22Rv1 (cell line): ENCODE measurements around the gene COG2.

ENCODE experiments used
- ZFX ChIP-seq: fragments of 450-650 bp; IDR thresholded peaks from 2 replicates; pipeline ENCODE4 v1.6.1; 2017; ENCODE audit warnings: antibody characterized with exemption, borderline replicate concordance
- TF ChIP-seq, protein P1 (sequence below): fragments of 450-650 bp; IDR thresholded peaks from 2 replicates; pipeline ENCODE4 v1.5.1; 2017; ENCODE audit warnings: mild to moderate bottlenecking

DNA sequence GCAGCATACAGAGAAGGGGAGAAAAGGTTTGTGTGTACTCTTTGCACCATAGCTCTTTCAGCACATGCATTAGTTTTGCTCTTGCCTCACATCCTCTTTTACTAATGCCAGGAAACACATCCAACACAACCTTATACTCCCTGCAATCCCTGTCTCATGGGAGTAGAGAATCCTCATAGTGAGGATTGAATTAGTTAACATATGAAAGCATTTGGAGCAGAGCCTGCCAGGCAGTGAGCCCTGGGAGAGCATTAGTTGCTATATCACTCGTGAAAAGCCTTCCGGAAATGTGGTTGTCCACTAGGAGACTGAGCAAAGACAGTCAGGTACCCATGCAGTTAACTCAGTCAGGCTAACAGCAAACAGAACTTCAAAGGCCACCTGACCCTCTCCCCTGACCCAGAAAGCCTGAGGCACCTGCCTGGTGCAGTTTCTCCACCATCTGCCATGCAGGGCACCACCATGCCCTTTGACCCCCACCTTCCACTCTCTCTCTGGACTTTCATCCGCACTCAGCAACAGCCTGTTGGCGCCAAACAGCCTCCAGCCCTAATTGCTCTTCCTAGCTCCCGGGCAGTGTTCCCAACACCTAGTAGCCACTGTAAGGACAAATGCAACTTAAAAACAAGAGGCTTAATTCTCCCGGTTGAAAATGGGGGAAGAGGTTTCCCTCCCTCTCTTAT lies 86.6 kb downstream of the COG2 start:
- TF ChIP-seq, protein P1, sequence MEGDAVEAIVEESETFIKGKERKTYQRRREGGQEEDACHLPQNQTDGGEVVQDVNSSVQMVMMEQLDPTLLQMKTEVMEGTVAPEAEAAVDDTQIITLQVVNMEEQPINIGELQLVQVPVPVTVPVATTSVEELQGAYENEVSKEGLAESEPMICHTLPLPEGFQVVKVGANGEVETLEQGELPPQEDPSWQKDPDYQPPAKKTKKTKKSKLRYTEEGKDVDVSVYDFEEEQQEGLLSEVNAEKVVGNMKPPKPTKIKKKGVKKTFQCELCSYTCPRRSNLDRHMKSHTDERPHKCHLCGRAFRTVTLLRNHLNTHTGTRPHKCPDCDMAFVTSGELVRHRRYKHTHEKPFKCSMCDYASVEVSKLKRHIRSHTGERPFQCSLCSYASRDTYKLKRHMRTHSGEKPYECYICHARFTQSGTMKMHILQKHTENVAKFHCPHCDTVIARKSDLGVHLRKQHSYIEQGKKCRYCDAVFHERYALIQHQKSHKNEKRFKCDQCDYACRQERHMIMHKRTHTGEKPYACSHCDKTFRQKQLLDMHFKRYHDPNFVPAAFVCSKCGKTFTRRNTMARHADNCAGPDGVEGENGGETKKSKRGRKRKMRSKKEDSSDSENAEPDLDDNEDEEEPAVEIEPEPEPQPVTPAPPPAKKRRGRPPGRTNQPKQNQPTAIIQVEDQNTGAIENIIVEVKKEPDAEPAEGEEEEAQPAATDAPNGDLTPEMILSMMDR: no peak
- no peak for TF ChIP-seq ZFX
